Measurements from ENCODE around the gene IFNL1.
A peak's percentile ranks its signal among the peaks of the same experiment; 100 is the strongest.
"Not testable (repeated sequence)": the region's sequence is repeated elsewhere in the genome, so short reads cannot be mapped to it uniquely, and the experiment has no call there.

The IFNL1 gene

GRCh38 chr19:39332738-39333137 is 36.5 kb downstream of the IFNL1 start:
- not testable (repeated sequence) for DNase-seq

GRCh38 chr19:39333507-39333906 is 37.3 kb downstream of the IFNL1 start:
- DNase-seq, result no peak

DNA sequence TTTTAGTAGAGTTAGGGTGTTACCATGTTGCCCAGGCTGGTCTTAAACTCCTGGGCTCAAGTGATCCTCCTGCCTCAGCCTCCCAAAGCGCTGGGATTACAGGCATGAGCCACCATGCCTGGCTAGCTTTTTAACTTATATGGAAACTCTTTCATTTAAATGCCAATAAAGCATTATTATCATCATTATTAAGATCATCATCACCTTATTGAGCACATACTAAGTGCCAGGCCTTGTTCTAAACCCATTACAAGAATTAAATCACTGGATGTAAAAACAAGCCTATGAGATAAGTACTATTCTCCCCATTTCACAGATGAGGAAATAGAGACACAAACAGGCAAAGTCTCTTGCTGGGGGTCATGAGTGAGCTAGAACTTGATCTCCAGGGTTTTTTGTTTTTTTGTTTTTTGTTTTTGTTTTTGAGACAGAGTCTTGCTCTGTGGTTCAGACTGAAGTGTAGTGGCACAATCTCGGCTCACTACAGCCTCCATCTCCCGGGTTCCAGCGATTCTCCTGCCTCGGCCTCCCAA is 38.3 kb downstream of the IFNL1 start:
- DNase-seq, result no peak

DNA sequence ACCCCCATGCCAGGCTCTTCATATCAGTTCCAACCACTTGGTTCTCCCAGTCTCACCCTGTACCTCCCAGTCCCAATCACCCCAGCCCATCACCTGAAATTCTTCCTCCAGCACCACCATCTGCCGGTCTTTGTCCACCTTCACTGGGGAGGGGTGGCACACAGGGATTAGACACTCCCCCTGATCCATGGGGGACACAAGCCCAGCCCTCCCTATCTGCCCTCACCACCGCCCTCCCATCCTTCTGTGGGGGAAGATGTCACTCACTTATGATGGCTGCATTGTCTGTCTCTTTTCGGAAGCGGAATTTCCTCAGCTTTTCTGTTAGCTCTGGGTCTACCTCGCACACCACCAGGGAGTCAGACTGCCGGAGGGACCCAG is 39.0 kb downstream of the IFNL1 start:
- no peak for DNase-seq

DNA sequence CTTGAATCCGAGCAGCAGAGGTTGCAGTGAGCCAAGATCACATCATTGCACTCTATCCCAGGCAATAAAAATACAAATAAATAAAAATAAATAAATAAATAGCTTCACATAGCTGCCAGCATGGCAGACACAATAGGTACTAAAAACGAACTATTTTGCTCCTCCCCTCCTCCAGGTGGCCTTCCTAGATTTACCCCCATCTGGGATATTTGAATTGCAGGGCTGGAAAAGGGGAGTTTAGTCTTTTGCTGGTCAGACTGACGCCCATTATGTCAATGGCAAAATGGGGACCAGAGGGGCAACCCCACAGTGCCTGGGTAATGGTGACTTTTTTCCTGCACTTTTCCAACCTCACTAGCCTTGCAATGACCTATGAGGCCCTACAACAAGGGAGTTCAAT is 40.3 kb downstream of the IFNL1 start:
- DNase-seq, result no peak

- no peak for DNase-seq
These were observed 43.5 kb downstream of the IFNL1 start for GRCh38 chr19:39339674-39340073.

- DNase-seq, result not testable (repeated sequence)
These were observed 43.9 kb downstream of the IFNL1 start for GRCh38 chr19:39340156-39340555.

DNA sequence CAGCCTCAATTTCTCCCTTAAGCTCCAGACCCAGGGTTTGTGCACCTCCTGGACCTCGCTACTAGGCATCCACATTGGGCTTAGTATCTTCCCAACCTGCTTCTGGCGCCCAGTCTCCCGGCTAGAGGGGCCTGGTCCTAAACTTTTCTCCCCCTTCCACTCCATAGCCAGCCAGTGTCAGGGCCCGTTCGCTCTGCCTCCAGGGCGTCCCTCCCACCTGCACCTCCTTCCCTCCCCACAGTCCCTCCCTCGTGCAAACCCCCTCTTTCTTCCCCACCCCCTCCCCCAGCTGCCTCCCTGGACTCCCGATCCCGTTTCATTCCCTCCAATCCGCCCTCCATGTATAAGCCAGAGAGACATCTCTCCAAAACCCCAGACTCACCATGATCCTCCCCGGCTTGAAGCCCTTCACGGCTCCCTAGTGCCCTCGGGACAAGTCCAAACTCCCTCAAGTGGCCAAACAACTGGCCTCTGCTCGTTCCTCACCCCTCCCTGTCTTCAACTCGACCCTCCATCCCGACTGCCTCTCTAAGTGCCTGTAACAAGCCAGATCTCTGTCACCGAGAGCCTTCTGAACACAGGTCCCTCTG is 45.0 kb downstream of the IFNL1 start:
- DNase-seq, result no peak

- peak; percentile 99 for DNase-seq
These were observed 45.8 kb downstream of the IFNL1 start, which contains the start of gene SAMD4B for GRCh38 chr19:39341719-39342604. Gene SAMD4B (plus strand): TSS chr19:39342421. CDS start chr19:39356894, 14,473 bp downstream.

DNA sequence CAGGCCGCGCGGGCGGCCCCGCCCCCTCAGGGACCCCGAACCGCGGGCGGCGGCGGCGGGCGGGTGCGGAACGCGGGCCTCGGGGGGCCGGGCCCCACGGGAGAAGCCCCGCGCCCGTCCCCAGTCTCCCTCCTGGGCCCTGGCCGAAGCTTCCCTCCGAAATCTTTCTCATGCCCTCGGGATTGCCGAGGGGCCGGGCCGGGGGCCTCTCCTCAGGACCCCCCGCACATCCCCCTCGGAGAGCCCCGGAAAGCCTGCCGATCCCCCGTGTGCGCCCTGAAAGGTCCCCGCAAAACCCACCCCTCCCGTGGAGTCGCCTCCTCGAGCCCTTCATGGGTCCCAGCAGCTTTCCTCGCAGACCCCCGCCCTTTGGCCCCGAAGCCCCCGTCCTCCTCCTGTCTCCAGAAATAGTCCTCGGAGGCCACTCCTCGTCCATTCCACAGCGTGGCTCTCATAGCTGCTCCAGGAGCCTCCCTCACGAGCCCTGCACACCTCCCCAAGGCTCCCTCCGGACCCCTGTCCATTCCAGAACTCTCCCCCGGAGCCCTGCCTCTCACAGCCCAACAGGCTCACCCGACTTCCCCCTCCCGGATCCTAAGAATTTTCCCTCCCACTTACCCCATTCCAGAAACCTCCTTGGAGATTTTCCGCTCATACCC is 46.6 kb downstream of the IFNL1 start:
- DNase-seq, result no peak

- DNase-seq, result no peak
These were observed 49.7 kb downstream of the IFNL1 start for GRCh38 chr19:39345956-39346355.

- no peak for DNase-seq
These were observed 51.3 kb downstream of the IFNL1 start for GRCh38 chr19:39347332-39348164.
